Upper lobe of right lung (tissue), 1 donor: ENCODE data around the gene IRF2BPL. TPM values are rescaled to one million over a fixed set of nuclear protein-coding genes. Genes with fewer than 3 reads are reported as not detected.

Experiments used
- ATAC-seq: fragments of 200-7000 bp; cut with Tn5 transposase; one replicate; pipeline ENCODE4 v1.9.1; 2020; ENCODE audit warnings: mild to moderate bottlenecking, moderate library complexity
- DNase-seq: peaks from one replicate; pipeline ENCODE4 v3.0.0-alpha.2; 2020
- H3K27ac ChIP-seq: fragments of 200-600 bp; one replicate; pipeline ENCODE4 v1.8.0; 2022
- H3K27me3 ChIP-seq: fragments of 200-600 bp; one replicate; pipeline ENCODE4 v1.8.0; 2022; ENCODE audit warnings: mild to moderate bottlenecking
- H3K36me3 ChIP-seq: fragments of 200-600 bp; one replicate; pipeline ENCODE4 v1.8.0; 2022
- H3K4me1 ChIP-seq: fragments of 200-600 bp; one replicate; pipeline ENCODE4 v1.8.0; 2022
- H3K4me3 ChIP-seq: fragments of 200-600 bp; one replicate; pipeline ENCODE4 v1.8.0; 2022; ENCODE audit warnings: mild to moderate bottlenecking
- H3K9me3 ChIP-seq: fragments of 200-600 bp; one replicate; pipeline ENCODE4 v1.8.0; 2022
- CTCF ChIP-seq: fragments of 200-600 bp; IDR thresholded peaks from one replicate; pipeline ENCODE4 v1.8.0; 2022; ENCODE audit warnings: antibody characterized with exemption
- intact Hi-C: fragments of 100-400 bp; cut with DNase I; formaldehyde crosslinking; loops from one replicate; pipeline ENCODE4 v1.11.0; 2022
- total RNA-seq: library from RNA; stranded (reverse); fragmentation: NEBNext Ultra II Directional; extraction: Animal tissue kit (Norgen Biotek cat#: 25700); gene quantifications from one replicate; pipeline ENCODE4 v1.2.1, GENCODE V29; 2021
- donor health status: DM: no; HTN: yes; CAD: no; lungs with severe emphysema.

IRF2BPL gene
- total RNA-seq, 1 donor from 2014 or later, result 50.6 TPM

- Histone ChIP-seq H3K36me3 (no peaks in the 10 kb centered on the region), H3K4me1 (peaks cover 81% of the 10 kb centered on the region), H3K4me3 (no peak overlapping the region), H3K27ac (peak overlapping the region; percentile 96), H3K9me3 (no peaks in the 10 kb centered on the region), H3K27me3 (no peaks in the 10 kb centered on the region)
- no peak for TF ChIP-seq CTCF
- intact Hi-C loops, result no loop called here
- ATAC-seq (no peak), DNase-seq (no peak)
Measured at GRCh38 chr14:77043984-77044485, 15.5 kb upstream of the IRF2BPL start.

GRCh38 chr14:77043177-77043983 lies 14.9 kb upstream of the IRF2BPL start:
- Histone ChIP-seq H3K4me3 (no peak overlapping the region), H3K4me1 (peaks cover 87% of the 10 kb centered on the region), H3K36me3 (no peaks in the 10 kb centered on the region), H3K27ac (peak overlapping the region; percentile 96), H3K9me3 (no peaks in the 10 kb centered on the region), H3K27me3 (no peaks in the 10 kb centered on the region)
- TF ChIP-seq CTCF, result no peak
- intact Hi-C loops, result no loop called here
- no peak for ATAC-seq
- no peak for DNase-seq

- intact Hi-C loops, result no loop called here
- Histone ChIP-seq H3K36me3 (no peaks in the 10 kb centered on the region), H3K4me3 (no peak overlapping the region), H3K27ac (peak overlapping the region; percentile 96), H3K27me3 (no peaks in the 10 kb centered on the region), H3K9me3 (no peaks in the 10 kb centered on the region), H3K4me1 (peaks cover 96% of the 10 kb centered on the region)
- DNase-seq (no peak), ATAC-seq (no peak)
- TF ChIP-seq CTCF, result no peak
Measured at GRCh38 chr14:77041881-77042545, 13.5 kb upstream of the IRF2BPL start.

- peak overlapping the region; percentile 96 for H3K27ac ChIP-seq
- ATAC-seq (peak; percentile 0), DNase-seq (no peak)
- no peaks in the 10 kb centered on the region for H3K27me3 ChIP-seq
- H3K4me1 ChIP-seq, result peaks cover 91% of the 10 kb centered on the region
- H3K9me3 ChIP-seq, result no peaks in the 10 kb centered on the region
- H3K4me3 ChIP-seq, result peak overlapping the region; percentile 36
- H3K36me3 ChIP-seq, result no peaks in the 10 kb centered on the region
- intact Hi-C loops, result no loop called here
- TF ChIP-seq CTCF, result no peak
Measured at GRCh38 chr14:77040741-77041653, 12.5 kb upstream of the IRF2BPL start.

- peak overlapping the region; percentile 37 for H3K4me3 ChIP-seq
- intact Hi-C loops, result no loop called here
Measured at GRCh38 chr14:77040059-77040740, 11.7 kb upstream of the IRF2BPL start.

More at GRCh38 chr14:77040059-77040740, 11.7 kb upstream of the IRF2BPL start:
- no peaks in the 10 kb centered on the region for H3K9me3 ChIP-seq
- peak; percentile 99 for DNase-seq
- H3K27me3 ChIP-seq, result no peaks in the 10 kb centered on the region
- no peaks in the 10 kb centered on the region for H3K36me3 ChIP-seq
- peak overlapping the region; percentile 96 for H3K27ac ChIP-seq
- peaks cover 87% of the 10 kb centered on the region for H3K4me1 ChIP-seq
- TF ChIP-seq CTCF, result no peak
- peak; percentile 89 for ATAC-seq
